Measurements from ENCODE around the gene POLR1G. TPM values are rescaled to one million over a fixed set of nuclear protein-coding genes. Genes with fewer than 3 reads are reported as not detected.

POLR1G gene
- total and polyA plus RNA-seq, 9 of the 15 experiments (the other 6 are each of a cell fraction or from before 2014, with no cell fraction given): 3.0 to 50.1 (median 27.4) TPM

GRCh38 chr19:45370410-45371204, 35.8 kb upstream of the POLR1G start, which contains the start of gene ERCC2 (continued):
- TF ChIP-seq, protein P1, sequence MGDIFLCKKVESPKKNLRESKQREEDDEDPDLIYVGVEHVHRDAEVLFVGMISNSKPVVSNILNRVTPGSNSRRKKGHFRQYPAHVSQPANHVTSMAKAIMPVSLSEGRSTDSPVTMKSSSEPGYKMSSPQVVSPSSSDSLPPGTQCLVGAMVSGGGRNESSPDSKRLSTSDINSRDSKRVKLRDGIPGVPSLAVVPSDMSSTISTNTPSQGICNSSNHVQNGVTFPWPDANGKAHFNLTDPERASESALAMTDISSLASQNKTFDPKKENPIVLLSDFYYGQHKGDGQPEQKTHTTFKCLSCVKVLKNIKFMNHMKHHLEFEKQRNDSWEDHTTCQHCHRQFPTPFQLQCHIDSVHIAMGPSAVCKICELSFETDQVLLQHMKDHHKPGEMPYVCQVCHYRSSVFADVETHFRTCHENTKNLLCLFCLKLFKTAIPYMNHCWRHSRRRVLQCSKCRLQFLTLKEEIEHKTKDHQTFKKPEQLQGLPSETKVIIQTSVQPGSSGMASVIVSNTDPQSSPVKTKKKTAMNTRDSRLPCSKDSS (IDR thresholded peaks at IDR 0.05; ENCODE audit: low read depth, partially characterized antibody): no peak
- TF ChIP-seq FOS (IDR thresholded peaks at IDR 0.05; ENCODE audit: extremely low read depth, insufficient read length): peak; percentile 97
- no peak for TF ChIP-seq ZNF23 (CRISPR knock-in tag; IDR thresholded peaks at IDR 0.05)
- TF ChIP-seq BCL6 (CRISPR knock-in tag; IDR thresholded peaks at IDR 0.05): no peak
- no peak for TF ChIP-seq E2F5 (CRISPR knock-in tag; IDR thresholded peaks at IDR 0.05)
- TF ChIP-seq, protein P2, sequence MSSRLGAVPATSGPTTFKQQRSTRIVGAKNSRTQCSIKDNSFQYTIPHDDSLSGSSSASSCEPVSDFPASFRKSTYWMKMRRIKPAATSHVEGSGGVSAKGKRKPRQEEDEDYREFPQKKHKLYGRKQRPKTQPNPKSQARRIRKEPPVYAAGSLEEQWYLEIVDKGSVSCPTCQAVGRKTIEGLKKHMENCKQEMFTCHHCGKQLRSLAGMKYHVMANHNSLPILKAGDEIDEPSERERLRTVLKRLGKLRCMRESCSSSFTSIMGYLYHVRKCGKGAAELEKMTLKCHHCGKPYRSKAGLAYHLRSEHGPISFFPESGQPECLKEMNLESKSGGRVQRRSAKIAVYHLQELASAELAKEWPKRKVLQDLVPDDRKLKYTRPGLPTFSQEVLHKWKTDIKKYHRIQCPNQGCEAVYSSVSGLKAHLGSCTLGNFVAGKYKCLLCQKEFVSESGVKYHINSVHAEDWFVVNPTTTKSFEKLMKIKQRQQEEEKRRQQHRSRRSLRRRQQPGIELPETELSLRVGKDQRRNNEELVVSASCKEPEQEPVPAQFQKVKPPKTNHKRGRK (tag; IDR thresholded peaks at IDR 0.05): no peak
- TF ChIP-seq RHOXF2B (CRISPR knock-in tag; conservative IDR thresholded peaks at IDR 0.05): no peak
- no peak for TF ChIP-seq ZNF699 (CRISPR knock-in tag; IDR thresholded peaks at IDR 0.05; ENCODE audit: insufficient replicate concordance)
- TF ChIP-seq FOXM1 (IDR thresholded peaks at IDR 0.05; ENCODE audit: low read depth): no peak
- no peak for TF ChIP-seq FOXM1 (CRISPR knock-in tag; IDR thresholded peaks at IDR 0.05; ENCODE audit: low read depth)
- TF ChIP-seq NFE2 (IDR thresholded peaks at IDR 0.05; ENCODE audit: low read depth): no peak
- no peak for TF ChIP-seq CBX2 (IDR thresholded peaks at IDR 0.05; ENCODE audit: insufficient read depth, low read length, poor library complexity, severe bottlenecking)
- TF ChIP-seq SREBF2 (CRISPR knock-in tag; IDR thresholded peaks at IDR 0.05): no peak
- no peak for TF ChIP-seq IFI16 (CRISPR knock-in tag; IDR thresholded peaks at IDR 0.05)
- TF ChIP-seq FOXA3 (CRISPR knock-in tag; conservative IDR thresholded peaks at IDR 0.05 in 1 of 2, IDR thresholded peaks at IDR 0.05 in 1 of 2): no peak
- TF ChIP-seq, protein P3, sequence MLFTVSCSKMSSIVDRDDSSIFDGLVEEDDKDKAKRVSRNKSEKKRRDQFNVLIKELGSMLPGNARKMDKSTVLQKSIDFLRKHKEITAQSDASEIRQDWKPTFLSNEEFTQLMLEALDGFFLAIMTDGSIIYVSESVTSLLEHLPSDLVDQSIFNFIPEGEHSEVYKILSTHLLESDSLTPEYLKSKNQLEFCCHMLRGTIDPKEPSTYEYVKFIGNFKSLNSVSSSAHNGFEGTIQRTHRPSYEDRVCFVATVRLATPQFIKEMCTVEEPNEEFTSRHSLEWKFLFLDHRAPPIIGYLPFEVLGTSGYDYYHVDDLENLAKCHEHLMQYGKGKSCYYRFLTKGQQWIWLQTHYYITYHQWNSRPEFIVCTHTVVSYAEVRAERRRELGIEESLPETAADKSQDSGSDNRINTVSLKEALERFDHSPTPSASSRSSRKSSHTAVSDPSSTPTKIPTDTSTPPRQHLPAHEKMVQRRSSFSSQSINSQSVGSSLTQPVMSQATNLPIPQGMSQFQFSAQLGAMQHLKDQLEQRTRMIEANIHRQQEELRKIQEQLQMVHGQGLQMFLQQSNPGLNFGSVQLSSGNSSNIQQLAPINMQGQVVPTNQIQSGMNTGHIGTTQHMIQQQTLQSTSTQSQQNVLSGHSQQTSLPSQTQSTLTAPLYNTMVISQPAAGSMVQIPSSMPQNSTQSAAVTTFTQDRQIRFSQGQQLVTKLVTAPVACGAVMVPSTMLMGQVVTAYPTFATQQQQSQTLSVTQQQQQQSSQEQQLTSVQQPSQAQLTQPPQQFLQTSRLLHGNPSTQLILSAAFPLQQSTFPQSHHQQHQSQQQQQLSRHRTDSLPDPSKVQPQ (CRISPR knock-in tag; IDR thresholded peaks at IDR 0.05; ENCODE audit: borderline replicate concordance): no peak
- TF ChIP-seq PML (IDR thresholded peaks at IDR 0.05; ENCODE audit: low read length): peak; percentile 64; the same call in 1 of the 2 replicates
- no peak for TF ChIP-seq POU5F1 (IDR thresholded peaks at IDR 0.05; ENCODE audit: borderline replicate concordance, low read depth, low read length, partially characterized antibody)
- TF ChIP-seq MITF (IDR thresholded peaks at IDR 0.05): no peak
- no peak for TF ChIP-seq POLR3A (IDR thresholded peaks at IDR 0.05; ENCODE audit: borderline replicate concordance, extremely low read depth, insufficient read depth, insufficient read length)

Data from K562 (cell line).